Measurements from ENCODE around the gene NDUFS3. TPM values are rescaled to one million over a fixed set of nuclear protein-coding genes. Genes with fewer than 3 reads are reported as not detected.

The NDUFS3 gene
- total and polyA plus RNA-seq, 2 experiments from 2014 or later, result 79.1 to 232 TPM

- no peaks in the 10 kb centered on the region for H3K27me3 ChIP-seq
- DNase-seq (ENCODE audit: low read depth in 1 of 2, low spot score in 1 of 2), result no peak
These were observed 24.4 kb downstream of the NDUFS3 start for GRCh38 chr11:47603295-47603694.

GRCh38 chr11:47605921-47606320 lies 27.0 kb downstream of the NDUFS3 start:
- Histone ChIP-seq H3K27ac (peak overlapping the region; percentile 88), H3K4me3 (peak overlapping the region; percentile 4), H3K36me3 (no peaks in the 10 kb centered on the region), H3K27me3 (no peaks in the 10 kb centered on the region), H3K9me3 (ENCODE audit: low read depth) (no peaks in the 10 kb centered on the region), H3K4me1 (ENCODE audit: low read depth) (peaks cover 35% of the 10 kb centered on the region)
- TF ChIP-seq CTCF (IDR thresholded peaks at IDR 0.05; ENCODE audit: low read depth, low read length), result no peak
- peak in 1 of 2 donors; percentile 68 for DNase-seq (ENCODE audit: low read depth in 1 of 2, low spot score in 1 of 2)

More at GRCh38 chr11:47603295-47603694, 24.4 kb downstream of the NDUFS3 start:
- no peak for TF ChIP-seq CTCF (IDR thresholded peaks at IDR 0.05; ENCODE audit: low read depth, low read length)
- Histone ChIP-seq H3K4me3 (no peak overlapping the region), H3K36me3 (no peaks in the 10 kb centered on the region), H3K27ac (no peak overlapping the region), H3K9me3 (ENCODE audit: low read depth) (no peaks in the 10 kb centered on the region), H3K4me1 (ENCODE audit: low read depth) (peaks cover 39% of the 10 kb centered on the region)

- H3K4me3 ChIP-seq, result peak overlapping the region; percentile 14
- no peaks in the 10 kb centered on the region for H3K36me3 ChIP-seq
- H3K9me3 ChIP-seq (ENCODE audit: low read depth), result no peaks in the 10 kb centered on the region
- no peaks in the 10 kb centered on the region for H3K27me3 ChIP-seq
- H3K27ac ChIP-seq, result peak overlapping the region; percentile 88
- peak; percentile 42 to 88 for DNase-seq (ENCODE audit: low read depth in 1 of 2, low spot score in 1 of 2)
- TF ChIP-seq CTCF (IDR thresholded peaks at IDR 0.05; ENCODE audit: low read depth, low read length), result no peak
- H3K4me1 ChIP-seq (ENCODE audit: low read depth), result peaks cover 35% of the 10 kb centered on the region
These were observed 27.9 kb downstream of the NDUFS3 start for GRCh38 chr11:47606731-47607130.

GRCh38 chr11:47607380-47607779 lies 28.5 kb downstream of the NDUFS3 start:
- TF ChIP-seq CTCF (IDR thresholded peaks at IDR 0.05; ENCODE audit: low read depth, low read length), result no peak
- Histone ChIP-seq H3K4me1 (ENCODE audit: low read depth) (peaks cover 35% of the 10 kb centered on the region), H3K9me3 (ENCODE audit: low read depth) (no peaks in the 10 kb centered on the region), H3K27ac (peak overlapping the region; percentile 88), H3K27me3 (no peaks in the 10 kb centered on the region), H3K4me3 (peak overlapping the region; percentile 14), H3K36me3 (no peaks in the 10 kb centered on the region)
- DNase-seq (ENCODE audit: low read depth in 1 of 2, low spot score in 1 of 2), result peak; percentile 67 to 93

- Histone ChIP-seq H3K27ac (no peak overlapping the region), H3K4me3 (no peak overlapping the region), H3K27me3 (no peaks in the 10 kb centered on the region), H3K4me1 (ENCODE audit: low read depth) (peaks cover 35% of the 10 kb centered on the region), H3K9me3 (ENCODE audit: low read depth) (no peaks in the 10 kb centered on the region), H3K36me3 (no peaks in the 10 kb centered on the region)
- no peak for TF ChIP-seq CTCF (IDR thresholded peaks at IDR 0.05; ENCODE audit: low read depth, low read length)
- no peak for DNase-seq (ENCODE audit: low read depth in 1 of 2, low spot score in 1 of 2)
These were observed 30.8 kb downstream of the NDUFS3 start for GRCh38 chr11:47609675-47610074.

All from cardiac muscle cell (in vitro differentiated cells and primary cell).